Nephron progenitor cell (in vitro differentiated cells): ENCODE data around the gene LARP1.
A peak's percentile ranks its signal among the peaks of the same experiment; 100 is the strongest.

ENCODE experiments used
- DNase-seq: peaks from one replicate; pipeline ENCODE4 v3.0.0; 2021
- H3K27ac Mint-ChIP-seq: 2 replicates; pipeline ENCODE4 v1.8.0; 2021; ENCODE audit warnings: mild to moderate bottlenecking, moderate library complexity, mixed read lengths
- H3K27me3 Mint-ChIP-seq: 2 replicates; pipeline ENCODE4 v1.8.0; 2021; ENCODE audit warnings: mild to moderate bottlenecking, low read depth, mixed read lengths; ENCODE audit not compliant: poor library complexity
- H3K36me3 Mint-ChIP-seq: 2 replicates; pipeline ENCODE4 v1.8.0; 2021; ENCODE audit warnings: low read depth, mixed read lengths
- H3K4me1 Mint-ChIP-seq: 2 replicates; pipeline ENCODE4 v1.8.0; 2021; ENCODE audit warnings: mixed read lengths
- H3K4me3 Mint-ChIP-seq: 2 replicates; pipeline ENCODE4 v1.8.0; 2021; ENCODE audit warnings: mild to moderate bottlenecking, moderate library complexity, mixed read lengths
- H3K9me3 Mint-ChIP-seq: 2 replicates; pipeline ENCODE4 v1.8.0; 2021; ENCODE audit warnings: mild to moderate bottlenecking, moderate library complexity, mixed read lengths
- CTCF ChIP-seq: fragments of 200-600 bp; sonication (generic); IDR thresholded peaks from 2 replicates; pipeline ENCODE4 v1.5.0; 2021; ENCODE audit warnings: antibody characterized with exemption

Gene LARP1

DNA sequence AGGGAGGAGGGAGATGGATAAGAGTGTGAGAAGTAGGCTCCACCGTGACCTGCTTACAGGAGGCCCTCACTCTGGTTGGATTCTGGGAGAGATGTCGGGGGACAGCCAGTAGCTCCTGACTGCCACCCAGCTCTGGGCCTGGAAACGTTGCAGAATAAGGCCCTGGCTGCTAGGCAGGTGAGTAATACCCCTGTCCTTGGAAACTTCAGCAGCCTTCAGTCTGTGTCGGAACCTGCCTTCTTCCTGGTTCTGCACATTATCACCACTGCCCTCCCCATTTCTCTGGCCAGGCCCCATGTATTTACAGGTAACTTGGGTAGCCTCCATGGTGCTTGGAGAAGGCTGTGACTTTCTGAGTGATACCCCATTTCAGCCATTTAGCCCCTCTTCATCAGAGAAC lies 68.4 kb downstream of the LARP1 start:
- no peak for DNase-seq
- peak overlapping the region; percentile 81 for H3K27ac Mint-ChIP-seq
- peaks cover 10% of the 10 kb centered on the region for H3K4me1 Mint-ChIP-seq
- TF ChIP-seq CTCF, result no peak
- peaks cover 3% of the 10 kb centered on the region for H3K27me3 Mint-ChIP-seq
- H3K9me3 Mint-ChIP-seq, result no peaks in the 10 kb centered on the region
- peaks cover 67% of the 10 kb centered on the region for H3K36me3 Mint-ChIP-seq
- no peak overlapping the region for H3K4me3 Mint-ChIP-seq

GRCh38 chr5:154824070-154824469 lies 68.9 kb downstream of the LARP1 start:
- Mint-ChIP-seq H3K36me3 (peaks cover 62% of the 10 kb centered on the region), H3K27me3 (peaks cover 3% of the 10 kb centered on the region), H3K9me3 (no peaks in the 10 kb centered on the region), H3K4me1 (peaks cover 6% of the 10 kb centered on the region), H3K27ac (no peak overlapping the region), H3K4me3 (no peak overlapping the region)
- DNase-seq, result no peak
- no peak for TF ChIP-seq CTCF

- no peak for DNase-seq
- peaks cover 49% of the 10 kb centered on the region for H3K36me3 Mint-ChIP-seq
- H3K9me3 Mint-ChIP-seq, result no peaks in the 10 kb centered on the region
- H3K4me1 Mint-ChIP-seq, result no peaks in the 10 kb centered on the region
- no peak overlapping the region for H3K27ac Mint-ChIP-seq
- H3K4me3 Mint-ChIP-seq, result no peak overlapping the region
- peaks cover 3% of the 10 kb centered on the region for H3K27me3 Mint-ChIP-seq
- no peak for TF ChIP-seq CTCF
These were observed 74.0 kb downstream of the LARP1 start for GRCh38 chr5:154829181-154829588.

DNA sequence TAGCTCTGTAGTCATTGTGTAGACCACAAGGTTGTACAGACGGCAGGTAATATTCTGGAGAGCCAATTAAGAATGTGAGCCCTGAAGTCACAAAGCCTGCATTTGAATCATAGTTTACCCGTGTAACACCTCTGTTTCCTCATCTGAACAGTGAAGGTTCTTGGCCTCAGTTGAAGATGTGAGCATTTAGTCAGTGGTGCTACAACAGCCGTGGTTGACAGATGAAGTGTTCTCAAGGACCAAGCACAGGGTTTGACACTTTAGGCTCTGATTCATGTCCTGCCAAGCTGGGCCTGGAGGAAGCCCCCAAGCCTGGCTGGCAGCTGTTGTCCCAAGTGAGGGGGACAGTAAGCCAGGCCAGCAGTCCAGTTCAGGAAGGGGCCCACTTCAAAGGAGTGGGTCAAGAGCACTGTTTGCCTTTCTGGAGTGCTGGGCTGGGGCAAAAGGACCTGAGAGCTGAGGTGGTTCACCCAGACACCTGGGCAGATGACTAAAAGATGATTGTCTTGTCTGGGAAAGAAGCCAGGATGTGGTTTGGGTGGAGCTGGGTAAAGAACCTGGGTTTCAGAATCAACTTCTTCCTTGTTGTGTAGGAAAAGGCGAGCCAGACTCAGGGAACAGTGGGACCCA lies 74.5 kb downstream of the LARP1 start:
- H3K36me3 Mint-ChIP-seq, result peaks cover 49% of the 10 kb centered on the region
- peaks cover 3% of the 10 kb centered on the region for H3K27me3 Mint-ChIP-seq
- no peak for TF ChIP-seq CTCF
- DNase-seq, result no peak
- H3K27ac Mint-ChIP-seq, result no peak overlapping the region
- no peaks in the 10 kb centered on the region for H3K9me3 Mint-ChIP-seq
- no peak overlapping the region for H3K4me3 Mint-ChIP-seq
- H3K4me1 Mint-ChIP-seq, result peaks cover 3% of the 10 kb centered on the region

DNA sequence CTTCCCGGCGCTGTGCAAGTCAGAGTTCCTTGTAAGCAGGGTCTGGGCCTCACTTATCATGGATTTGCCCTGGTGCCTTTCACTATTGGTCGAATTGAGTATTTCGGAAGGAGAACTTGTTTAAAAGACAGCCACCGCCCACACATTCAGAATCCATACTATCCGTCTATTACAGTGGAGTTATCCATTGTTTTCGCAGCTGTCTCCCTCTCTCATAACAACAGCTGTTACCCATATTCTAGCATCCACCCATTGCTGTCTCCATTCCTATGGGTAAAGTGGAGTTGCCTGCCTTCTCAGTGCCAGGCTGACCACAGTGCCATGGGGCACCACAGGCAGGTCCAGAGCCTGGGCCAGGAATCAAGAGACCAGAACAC lies 75.0 kb downstream of the LARP1 start:
- TF ChIP-seq CTCF, result no peak
- Mint-ChIP-seq H3K27me3 (peaks cover 3% of the 10 kb centered on the region), H3K36me3 (peaks cover 49% of the 10 kb centered on the region), H3K27ac (no peak overlapping the region), H3K4me1 (peaks cover 5% of the 10 kb centered on the region), H3K4me3 (no peak overlapping the region), H3K9me3 (no peaks in the 10 kb centered on the region)
- DNase-seq, result no peak

- DNase-seq, result no peak
- H3K36me3 Mint-ChIP-seq, result peaks cover 46% of the 10 kb centered on the region
- H3K27ac Mint-ChIP-seq, result no peak overlapping the region
- TF ChIP-seq CTCF, result no peak
- peaks cover 5% of the 10 kb centered on the region for H3K4me1 Mint-ChIP-seq
- no peak overlapping the region for H3K4me3 Mint-ChIP-seq
- peaks cover 3% of the 10 kb centered on the region for H3K27me3 Mint-ChIP-seq
- no peaks in the 10 kb centered on the region for H3K9me3 Mint-ChIP-seq
These were observed 75.4 kb downstream of the LARP1 start for GRCh38 chr5:154830596-154830995.
